Right lobe of liver (tissue), 6 donors: ENCODE data around the gene SPCS2. TPM values are rescaled to one million over a fixed set of nuclear protein-coding genes. Genes with fewer than 3 reads are reported as not detected.
A peak's percentile ranks its signal among the peaks of the same experiment; 100 is the strongest.
"Not testable (repeated sequence)": the region's sequence is repeated elsewhere in the genome, so short reads cannot be mapped to it uniquely, and the experiment has no call there.

ENCODE experiments used
- ATAC-seq, 4 donors: fragments of 200-7000 bp; cut with Tn5 transposase; one replicate each; pipeline ENCODE4 v1.9.1; 2020; ENCODE audit warnings: mild to moderate bottlenecking in 4 of 4, moderate library complexity in 4 of 4
- DNase-seq, 3 donors: peaks; one replicate each; pipeline ENCODE4 v3.0.0-alpha.2; 2020
- H3K27ac ChIP-seq, 3 donors: fragments of 200-600 bp; one replicate each; pipeline ENCODE4 v1.8.0; 2022
- H3K27me3 ChIP-seq, 2 donors: fragments of 200-600 bp; one replicate each; pipeline ENCODE4 v1.8.0; 2022
- H3K36me3 ChIP-seq, 4 donors: fragments of 200-600 bp; sonication (generic) in 1 of 4; one replicate each; pipeline versions ENCODE4 v1.5.1 to v1.8.0; 2017 to 2022; ENCODE audit warnings: control low read depth in 1 of 4
- H3K4me1 ChIP-seq, 4 donors: fragments of 200-600 bp; sonication (generic) in 1 of 4; one replicate each; pipeline versions ENCODE4 v1.5.1 to v1.8.0; 2017 to 2022; ENCODE audit warnings: control low read depth in 1 of 4
- H3K4me3 ChIP-seq, 3 donors: fragments of 200-600 bp; one replicate each; pipeline ENCODE4 v1.8.0; 2022
- H3K9me3 ChIP-seq, 4 donors: fragments of 200-600 bp; sonication (generic) in 1 of 4; one replicate each; pipeline versions ENCODE4 v1.5.1 to v1.8.0; 2017 to 2022; ENCODE audit warnings: control low read depth in 1 of 4
- CTCF ChIP-seq, 4 donors: fragments of 200-600 bp in 3 of 4; fragments of 450-650 bp in 1 of 4; IDR thresholded peaks; one replicate each; pipeline versions ENCODE4 v1.5.1 to v1.8.0; 2016 to 2022; ENCODE audit warnings: antibody characterized with exemption in 4 of 4, mild to moderate bottlenecking in 2 of 4
- POLR2A ChIP-seq: fragments of 450-650 bp; IDR thresholded peaks from one replicate; pipeline ENCODE4 v1.6.1; 2017; ENCODE audit warnings: antibody characterized with exemption, mild to moderate bottlenecking
- WGBS: methylation state at CpG from one replicate; pipeline ENCODE4 v1.1.6; 2018; ENCODE audit warnings: low coverage, low lambda C conversion rate; ENCODE audit not compliant: insufficient coverage; ENCODE audit errors: missing lambda C conversion rate; 5-methylcytosine and 5-hydroxymethylcytosine counted together
- intact Hi-C, 2 donors: fragments of 100-400 bp; cut with DNase I; formaldehyde crosslinking; loops; one replicate each; pipeline versions ENCODE4 v1.11.2 to v1.14.1; 2022
- total RNA-seq, 6 experiments: library from RNA; depleted of rRNA in 2 of 6; stranded (reverse); fragments of >200 nt in 2 of 6; fragmentation: NEBNext Ultra II Directional in 3 of 6; extraction: Animal tissue kit (Norgen Biotek cat#: 25700) in 3 of 6; gene quantifications; one replicate each; pipeline versions ENCODE4 v1.1.0 to v1.2.4, GENCODE V29; 2016 to 2023
- donor health status: DM: no; HTN: yes; CAD: no.
- donor health status: DM: no; HTN: no; CAD: no.
- donor health status: DM: no; HTN: no; CAD: no.
- donor health status: DM: no; HTN: yes; CAD: no.
- donor health status: DM: no; HTN: yes; CAD: no.

Gene SPCS2
- total RNA-seq, 6 experiments from 2014 or later = 50.8 to 258 (median 107) TPM

DNA sequence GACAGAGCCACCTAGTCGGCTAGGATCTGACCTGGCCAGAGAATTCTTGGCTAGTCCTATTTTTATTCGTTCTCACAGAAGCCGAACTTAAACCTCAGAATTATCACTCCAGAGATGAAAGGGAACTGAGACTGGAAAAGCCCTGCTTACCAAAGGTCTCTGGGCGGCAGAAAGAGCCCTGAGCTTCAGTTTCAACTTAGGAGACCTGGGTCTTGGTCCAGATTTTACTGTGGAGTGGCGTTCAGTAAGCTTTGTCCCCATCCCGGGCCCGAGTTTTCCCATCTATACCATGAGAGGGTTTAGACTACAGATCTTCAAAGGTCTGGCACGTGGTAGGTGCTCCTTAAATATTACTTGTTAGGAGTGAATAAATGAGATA, 40.2 kb downstream of the SPCS2 start:
- intact Hi-C loops = no loop called here
- Histone ChIP-seq H3K9me3 (no peaks in the 10 kb centered on the region), H3K36me3 (peaks cover 0 to 1% (median 0%) of the 10 kb centered on the region in 4 donors), H3K4me3 (peak overlapping the region; percentile 69 to 80 (median 77)), H3K27me3 (no peaks in the 10 kb centered on the region), H3K4me1 (peaks cover 0 to 30% (median 2%) of the 10 kb centered on the region in 4 donors), H3K27ac (peak overlapping the region; percentile 72 to 88 (median 73))
- 1% methylated on average over 8 of the region's 8 CpGs for WGBS
- DNase-seq = no peak
- no peak for TF ChIP-seq POLR2A
- no peak for TF ChIP-seq CTCF (IDR thresholded peaks at IDR 0.05)
- no peak for ATAC-seq

DNA sequence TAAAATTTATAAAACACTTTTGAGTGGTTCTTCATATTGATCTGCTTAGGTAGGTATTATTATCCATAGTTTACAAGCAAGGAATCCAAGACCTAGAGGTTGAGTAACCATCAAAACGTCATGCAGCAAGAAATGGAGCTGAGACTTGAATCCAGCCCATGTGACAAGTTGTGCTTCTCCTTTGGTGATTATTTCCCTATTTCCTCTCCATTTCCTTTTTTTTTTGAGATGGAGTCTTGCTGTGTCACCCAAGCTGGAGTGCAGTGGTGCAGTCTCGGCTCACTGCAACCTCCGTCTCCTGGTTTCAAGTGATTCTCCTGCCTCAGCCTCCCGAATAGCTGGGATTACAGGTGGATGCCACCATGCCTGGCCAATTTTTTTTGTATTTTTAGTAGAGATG, 41.1 kb downstream of the SPCS2 start:
- H3K27me3 ChIP-seq, H3K4me3 ChIP-seq, intact Hi-C loops, ATAC-seq, DNase-seq, H3K9me3 ChIP-seq, H3K27ac ChIP-seq: not testable (repeated sequence)
- Histone ChIP-seq H3K36me3 (peaks cover 0 to 10% (median 4%) of the 10 kb centered on the region in 4 donors), H3K4me1 (peaks cover 0 to 25% (median 0%) of the 10 kb centered on the region in 4 donors)
- WGBS = 46% methylated on average over 3 of the region's 4 CpGs

GRCh38 chr11:74990941-74991340, 41.9 kb downstream of the SPCS2 start:
- Histone ChIP-seq H3K4me3 (no peak overlapping the region), H3K27ac (no peak overlapping the region), H3K4me1 (peaks cover 0 to 25% (median 0%) of the 10 kb centered on the region in 4 donors), H3K27me3 (no peaks in the 10 kb centered on the region), H3K9me3 (no peaks in the 10 kb centered on the region), H3K36me3 (peaks cover 0 to 13% (median 5%) of the 10 kb centered on the region in 4 donors)
- ATAC-seq (peak in 1 of 4 donors; percentile 17), DNase-seq (no peak)
- 0% methylated on average over 1 of the region's 1 CpG for WGBS
- TF ChIP-seq POLR2A = no peak
- no peak for TF ChIP-seq CTCF (IDR thresholded peaks at IDR 0.05)
- intact Hi-C loops = no loop called here

GRCh38 chr11:74992852-74993251, 43.8 kb downstream of the SPCS2 start:
- no peaks in the 10 kb centered on the region for H3K27me3 ChIP-seq
- H3K36me3 ChIP-seq = peaks cover 0 to 23% (median 5%) of the 10 kb centered on the region in 4 donors
- ATAC-seq (no peak), DNase-seq (no peak)
- no peak overlapping the region for H3K27ac ChIP-seq
- peaks cover 0 to 25% (median 0%) of the 10 kb centered on the region in 4 donors for H3K4me1 ChIP-seq
- H3K9me3 ChIP-seq = no peaks in the 10 kb centered on the region
- TF ChIP-seq POLR2A (no peak), CTCF (IDR thresholded peaks at IDR 0.05) (no peak)
- H3K4me3 ChIP-seq = no peak overlapping the region
- 100% methylated on average over 2 of the region's 5 CpGs for WGBS
- intact Hi-C loops = no loop called here

GRCh38 chr11:75000975-75001354, 51.9 kb downstream of the SPCS2 start:
- TF ChIP-seq CTCF (IDR thresholded peaks at IDR 0.05) (no peak), POLR2A (no peak)
- Histone ChIP-seq H3K4me1 (no peaks in the 10 kb centered on the region), H3K27me3 (no peaks in the 10 kb centered on the region), H3K4me3 (no peak overlapping the region), H3K27ac (no peak overlapping the region), H3K36me3 (peaks cover 0 to 17% (median 5%) of the 10 kb centered on the region in 4 donors), H3K9me3 (no peaks in the 10 kb centered on the region)
- no peak for DNase-seq
- 90% methylated on average over 2 of the region's 3 CpGs for WGBS
- no peak for ATAC-seq
- intact Hi-C loops = no loop called here
